Aorta (tissue), 5 donors: ENCODE data around the gene ASGR1. TPM values are rescaled to one million over a fixed set of nuclear protein-coding genes. Genes with fewer than 3 reads are reported as not detected.
A peak's percentile ranks its signal among the peaks of the same experiment; 100 is the strongest.
"Not testable (repeated sequence)": the region's sequence is repeated elsewhere in the genome, so short reads cannot be mapped to it uniquely, and the experiment has no call there.

ENCODE experiments used
- ATAC-seq: fragments of 200-7000 bp; cut with Tn5 transposase; one replicate; pipeline ENCODE4 v1.9.1; 2022; ENCODE audit warnings: moderate library complexity; ENCODE audit not compliant: low FRiP score
- DNase-seq, 2 donors: peaks; one replicate each; pipeline ENCODE4 v3.0.0-alpha.2; 2020
- H3K27ac ChIP-seq, 2 donors: one replicate each; pipeline ENCODE4 v1.5.1; 2013; ENCODE audit warnings: low read length in 2 of 2, mild to moderate bottlenecking in 2 of 2, moderate library complexity in 2 of 2, control low read depth in 1 of 2, inconsistent platforms in 1 of 2, low read depth in 1 of 2
- H3K27me3 ChIP-seq, 2 donors: one replicate each; pipeline ENCODE4 v1.6.1; 2013; ENCODE audit warnings: control low read depth in 1 of 2, low read length in 1 of 2, mild to moderate bottlenecking in 1 of 2, moderate library complexity in 1 of 2; ENCODE audit not compliant: insufficient read depth in 2 of 2, control insufficient read depth in 1 of 2
- H3K36me3 ChIP-seq, 2 donors: one replicate each; pipeline ENCODE4 v1.6.1; 2013; ENCODE audit warnings: control low read depth in 1 of 2, low read length in 1 of 2, mild to moderate bottlenecking in 1 of 2; ENCODE audit not compliant: insufficient read depth in 2 of 2, control insufficient read depth in 1 of 2
- H3K4me1 ChIP-seq, 2 donors: one replicate each; pipeline ENCODE4 v1.6.1; 2013; ENCODE audit warnings: low read length in 2 of 2, control low read depth in 1 of 2, mild to moderate bottlenecking in 1 of 2, moderate library complexity in 1 of 2; ENCODE audit not compliant: insufficient read depth in 2 of 2, control insufficient read depth in 1 of 2
- H3K4me3 ChIP-seq, 2 donors: one replicate each; pipeline ENCODE4 v1.5.1; 2013; ENCODE audit warnings: low read length in 2 of 2, control low read depth in 1 of 2, mild to moderate bottlenecking in 1 of 2
- H3K9me3 ChIP-seq: one replicate; pipeline ENCODE4 v1.6.1; 2013; ENCODE audit warnings: mild to moderate bottlenecking, low read length; ENCODE audit not compliant: control insufficient read depth
- whole genome bisulfite sequencing, 2 donors: extraction: QIAGEN DNeasy Blood & Tissue Kit; methylation state at CpG; one replicate each; pipeline ENCODE4 v1.1.7; 2013; 5-methylcytosine and 5-hydroxymethylcytosine counted together
- intact Hi-C, 2 donors: fragments of 100-400 bp; cut with DNase I; formaldehyde crosslinking; loops; one replicate each; pipeline versions ENCODE4 v1.14.2 to v1.15.0; 2022
- polyA plus RNA-seq, 2 donors: library from polyadenylated mRNA; stranded (reverse); fragments of 200-250 nt; gene quantifications; one replicate each; pipeline ENCODE4 v1.2.3, GENCODE V29; 2013
- total RNA-seq, 2 donors: library from RNA; stranded (reverse); fragmentation: NEBNext Ultra II Directional; extraction: Animal tissue kit (Norgen Biotek cat#: 25700); gene quantifications; one replicate each; pipeline ENCODE4 v1.2.1, GENCODE V29; 2021
- donor health status: healthy with polysubstance abuse.
- donor health status: Bipolar disorder and iron deficiency.
- donor health status: DM: no; HTN: no; CAD: no.
- donor health status: DM: no; HTN: no; CAD: no.
- donor health status: DM: yes; HTN: yes; CAD: no.

The ASGR1 gene
- total and polyA plus RNA-seq, 4 donors: 2.0 to 5.4 (median 3.2) TPM

DNA sequence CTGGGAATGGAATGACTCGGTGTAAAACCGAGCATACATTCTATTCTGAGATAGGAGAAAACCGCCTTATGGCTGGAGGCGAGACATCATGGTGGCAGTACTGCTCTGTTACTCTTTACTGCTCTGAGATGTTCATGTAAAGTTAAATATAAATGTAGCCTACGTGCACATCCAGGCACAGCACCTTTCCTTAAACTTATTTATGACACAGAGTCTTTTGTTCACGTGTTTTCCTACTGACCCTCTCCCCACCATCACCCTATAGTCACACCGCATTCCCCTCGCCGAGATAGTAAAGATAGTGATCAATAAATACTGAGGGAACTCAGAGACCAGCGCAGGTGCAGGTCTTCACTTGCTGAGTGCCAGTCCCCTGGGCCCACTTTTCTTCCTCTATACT is 19.6 kb downstream of the ASGR1 start:
- H3K4me1 ChIP-seq, H3K4me3 ChIP-seq, H3K36me3 ChIP-seq, H3K9me3 ChIP-seq, H3K27ac ChIP-seq, ATAC-seq, intact Hi-C loops, H3K27me3 ChIP-seq: not testable (repeated sequence)
- 70 to 74% methylated on average over 10 of the region's 10 CpGs for WGBS, 2 donors
- DNase-seq: peak in 1 of 2 donors; percentile 1

DNA sequence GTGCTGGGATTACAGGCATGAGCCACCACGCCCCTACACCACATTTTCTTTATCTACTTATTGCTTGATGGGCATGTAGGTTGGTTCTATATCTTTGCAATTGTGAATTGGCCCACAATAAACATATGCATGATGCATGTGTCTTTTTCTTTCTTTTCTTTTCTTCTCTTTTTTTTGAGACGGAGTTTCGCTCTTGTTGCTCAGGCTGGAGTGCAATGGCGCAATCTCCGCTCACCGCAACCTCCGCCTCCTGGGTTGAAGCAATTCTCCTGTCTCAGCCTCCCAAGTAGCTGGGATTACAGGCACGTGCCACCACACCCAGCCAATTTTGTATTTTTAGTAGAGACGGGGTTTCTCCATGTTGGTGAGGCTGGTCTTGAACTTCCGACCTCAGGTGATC is 20.7 kb downstream of the ASGR1 start:
- H3K9me3 ChIP-seq, ATAC-seq, H3K36me3 ChIP-seq, H3K4me1 ChIP-seq, H3K27ac ChIP-seq, H3K27me3 ChIP-seq, H3K4me3 ChIP-seq, intact Hi-C loops: not testable (repeated sequence)
- 84 to 89% methylated on average over 10 of the region's 10 CpGs for WGBS, 2 donors
- DNase-seq: peak in 1 of 2 donors; percentile 33

DNA sequence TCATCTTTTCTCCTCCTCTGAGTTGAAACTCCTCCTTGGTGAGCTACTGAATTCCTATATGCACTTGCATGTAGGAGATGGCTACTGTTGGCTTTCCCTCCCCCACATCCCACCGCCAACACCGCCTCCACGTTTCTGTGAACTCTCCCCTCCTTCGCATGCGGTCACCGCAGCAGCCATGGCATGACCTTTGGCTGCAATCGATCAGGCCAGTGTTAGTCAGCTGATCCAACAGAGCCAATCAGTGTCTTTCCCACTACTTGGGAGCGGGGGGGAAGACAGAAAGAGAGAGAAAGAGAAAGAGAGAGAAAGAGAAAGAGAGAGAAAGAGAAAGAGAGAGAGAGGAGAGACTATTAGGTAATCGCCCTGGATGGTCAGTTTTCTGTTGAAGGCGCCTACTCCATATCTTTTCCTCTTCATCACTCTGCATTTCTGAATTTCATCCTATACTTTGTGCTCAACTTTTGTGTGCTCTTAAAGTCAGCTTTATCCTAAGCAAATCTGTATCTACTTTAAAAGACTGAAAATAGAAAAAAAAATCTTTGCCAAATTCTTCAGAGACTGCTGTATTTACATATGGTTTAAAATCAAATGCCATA is 22.7 kb downstream of the ASGR1 start:
- no peak overlapping the region for H3K27ac ChIP-seq
- peak in 1 of 2 donors; percentile 62 for DNase-seq
- no peaks in the 10 kb centered on the region for H3K27me3 ChIP-seq
- intact Hi-C loops: no loop called here
- no peaks in the 10 kb centered on the region for H3K9me3 ChIP-seq
- H3K4me1 ChIP-seq: no peaks in the 10 kb centered on the region
- 61 to 67% methylated on average over 10 of the region's 10 CpGs for WGBS, 2 donors
- H3K36me3 ChIP-seq: no peaks in the 10 kb centered on the region
- H3K4me3 ChIP-seq: no peak overlapping the region
- no peak for ATAC-seq

GRCh38 chr17:7147772-7148171 is 31.4 kb downstream of the ASGR1 start:
- no peak for ATAC-seq
- no peaks in the 10 kb centered on the region for H3K9me3 ChIP-seq
- intact Hi-C loops: no loop called here
- no peaks in the 10 kb centered on the region for H3K4me1 ChIP-seq
- DNase-seq: no peak
- WGBS, 2 donors: 76 to 84% methylated on average over 3 of the region's 3 CpGs
- H3K36me3 ChIP-seq: no peaks in the 10 kb centered on the region
- H3K27me3 ChIP-seq: no peaks in the 10 kb centered on the region
- no peak overlapping the region for H3K27ac ChIP-seq
- H3K4me3 ChIP-seq: no peak overlapping the region

GRCh38 chr17:7146115-7146514 is 33.1 kb downstream of the ASGR1 start:
- no peaks in the 10 kb centered on the region for H3K36me3 ChIP-seq
- ATAC-seq (no peak), DNase-seq (no peak)
- no peak overlapping the region for H3K27ac ChIP-seq
- no peaks in the 10 kb centered on the region for H3K27me3 ChIP-seq
- no peak overlapping the region for H3K4me3 ChIP-seq
- intact Hi-C loops: no loop called here
- no peaks in the 10 kb centered on the region for H3K9me3 ChIP-seq
- no peaks in the 10 kb centered on the region for H3K4me1 ChIP-seq
- 22 to 23% methylated on average over 5 to 6 of the region's 6 CpGs for WGBS, 2 donors

GRCh38 chr17:7144213-7144612 is 35.0 kb downstream of the ASGR1 start:
- 60 to 67% methylated on average over 11 of the region's 11 CpGs for WGBS, 2 donors
- Histone ChIP-seq H3K4me1 (no peaks in the 10 kb centered on the region), H3K36me3 (no peaks in the 10 kb centered on the region), H3K27me3 (peaks cover 0 to 2% of the 10 kb centered on the region in 2 donors), H3K27ac (no peak overlapping the region), H3K4me3 (no peak overlapping the region), H3K9me3 (no peaks in the 10 kb centered on the region)
- intact Hi-C loops: no loop called here
- DNase-seq: peak in 1 of 2 donors; percentile 31
- no peak for ATAC-seq

GRCh38 chr17:7141824-7142223 is 37.3 kb downstream of the ASGR1 start:
- no peaks in the 10 kb centered on the region for H3K4me1 ChIP-seq
- 69 to 70% methylated on average over 10 of the region's 10 CpGs for WGBS, 2 donors
- peaks cover 0 to 2% of the 10 kb centered on the region in 2 donors for H3K27me3 ChIP-seq
- no peak for ATAC-seq
- H3K27ac ChIP-seq: no peak overlapping the region
- intact Hi-C loops: no loop called here
- no peak for DNase-seq
- H3K9me3 ChIP-seq: no peaks in the 10 kb centered on the region
- no peak overlapping the region for H3K4me3 ChIP-seq
- no peaks in the 10 kb centered on the region for H3K36me3 ChIP-seq

GRCh38 chr17:7139400-7139799 is 39.8 kb downstream of the ASGR1 start:
- H3K4me1 ChIP-seq: no peaks in the 10 kb centered on the region
- DNase-seq: no peak
- no peaks in the 10 kb centered on the region for H3K36me3 ChIP-seq
- H3K4me3 ChIP-seq: no peak overlapping the region
- intact Hi-C loops: loop anchor here in 1 of 2 donors (10.0 kb wide), 1 partner anchor 225 kb away; no protein-coding TSS in a partner anchor
- H3K9me3 ChIP-seq: no peaks in the 10 kb centered on the region
- no peak overlapping the region for H3K27ac ChIP-seq
- no peak for ATAC-seq
- WGBS, 2 donors: 59 to 64% methylated on average over 10 of the region's 10 CpGs
- H3K27me3 ChIP-seq: peaks cover 0 to 2% of the 10 kb centered on the region in 2 donors

- H3K36me3 ChIP-seq: no peaks in the 10 kb centered on the region
- ATAC-seq (no peak), DNase-seq (no peak)
- H3K4me3 ChIP-seq: no peak overlapping the region
- 58 to 65% methylated on average over 7 of the region's 7 CpGs for WGBS, 2 donors
- no peak overlapping the region for H3K27ac ChIP-seq
- H3K27me3 ChIP-seq: peaks cover 0 to 2% of the 10 kb centered on the region in 2 donors
- H3K4me1 ChIP-seq: no peaks in the 10 kb centered on the region
- no peaks in the 10 kb centered on the region for H3K9me3 ChIP-seq
- intact Hi-C loops: loop anchor here in 1 of 2 donors (10.0 kb wide), 1 partner anchor 224 kb away; no protein-coding TSS in a partner anchor
These were observed 40.3 kb downstream of the ASGR1 start for GRCh38 chr17:7138800-7139381.
